GM18870 (cell line): Measurements from ENCODE around the gene EXO1.

Experiments used
- ATAC-seq: cut with Tn5 transposase; IDR thresholded peaks from one replicate; pipeline ENCODE4 v1.9.1; 2021; ENCODE audit warnings: moderate library complexity; ENCODE audit not compliant: unreplicated experiment

EXO1 gene

DNA sequence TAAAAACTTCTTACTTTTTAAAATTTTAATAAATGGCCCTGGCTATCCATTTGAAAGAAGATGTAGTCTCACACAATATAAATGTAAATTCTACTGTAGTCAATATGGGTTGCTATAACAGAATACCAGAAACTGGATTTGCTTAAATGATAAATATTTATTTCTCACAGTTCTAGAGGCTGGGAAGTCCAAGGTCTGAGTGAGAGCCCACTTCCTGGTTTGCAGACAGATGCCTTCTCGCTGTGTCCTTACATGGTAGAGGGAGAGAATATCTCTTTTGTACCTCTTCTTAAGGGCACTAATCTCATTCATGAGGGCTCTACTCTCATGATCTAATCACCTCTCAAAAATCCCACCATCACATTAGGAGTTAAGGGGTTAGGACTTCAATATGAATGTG lies 35.2 kb downstream of the EXO1 start:
- no peak for ATAC-seq

DNA sequence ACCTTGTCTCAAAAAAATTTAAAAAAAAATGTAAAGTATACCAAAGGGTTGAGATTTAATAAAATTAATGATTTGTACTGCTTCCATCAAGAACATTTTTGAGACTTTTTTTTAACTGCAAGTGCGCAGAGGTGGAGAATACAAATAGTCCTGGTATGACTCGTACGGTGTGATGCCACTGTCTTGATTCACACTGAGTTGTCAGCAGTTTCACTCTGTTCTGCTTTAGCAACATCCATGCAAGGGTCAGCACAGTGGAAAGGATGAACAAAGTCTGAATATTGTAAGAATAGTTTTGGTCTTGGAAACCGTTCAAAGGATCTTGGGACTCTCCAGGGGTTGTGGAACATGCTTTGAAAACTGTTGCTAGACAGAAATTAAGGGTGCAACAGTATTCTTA lies 40.2 kb downstream of the EXO1 start:
- no peak for ATAC-seq

DNA sequence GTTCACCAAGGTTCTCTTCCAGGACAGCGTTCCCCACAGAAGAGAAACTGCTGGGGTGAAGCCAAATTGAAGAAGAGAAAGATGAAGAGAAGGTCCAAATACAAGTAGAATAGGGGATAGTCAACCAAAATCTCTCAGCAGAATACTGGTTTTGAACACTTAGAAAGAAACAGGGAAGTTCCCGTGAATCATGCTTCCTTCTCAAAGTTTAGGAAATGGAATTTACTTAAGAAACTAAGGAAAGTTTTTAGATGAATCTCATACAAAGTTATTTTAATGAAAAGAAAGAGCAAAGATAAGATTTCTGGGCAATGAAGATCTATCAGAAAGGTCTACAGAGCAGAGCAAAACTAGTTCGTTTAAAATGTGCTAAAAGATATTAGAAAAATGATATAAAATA lies 43.3 kb downstream of the EXO1 start:
- ATAC-seq: no peak

DNA sequence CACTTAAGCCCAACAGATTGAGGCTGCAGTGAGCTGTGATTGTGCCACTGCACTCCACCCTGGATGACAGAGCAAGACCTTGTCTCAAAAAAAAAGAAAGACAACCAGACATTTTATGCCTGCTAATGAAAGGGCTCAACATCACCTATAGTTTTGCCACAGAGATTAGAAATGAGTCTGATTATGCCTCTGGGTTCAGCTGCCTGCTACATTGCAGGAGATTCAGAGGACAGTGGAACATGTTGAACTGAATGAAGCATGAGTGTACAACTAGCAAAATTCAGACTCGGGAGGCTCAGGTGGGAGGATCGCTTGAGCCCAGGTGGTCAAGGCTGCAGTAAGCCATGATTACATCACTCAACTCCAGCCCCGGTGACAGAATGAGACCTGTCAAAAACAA lies 46.0 kb downstream of the EXO1 start:
- ATAC-seq: no peak

DNA sequence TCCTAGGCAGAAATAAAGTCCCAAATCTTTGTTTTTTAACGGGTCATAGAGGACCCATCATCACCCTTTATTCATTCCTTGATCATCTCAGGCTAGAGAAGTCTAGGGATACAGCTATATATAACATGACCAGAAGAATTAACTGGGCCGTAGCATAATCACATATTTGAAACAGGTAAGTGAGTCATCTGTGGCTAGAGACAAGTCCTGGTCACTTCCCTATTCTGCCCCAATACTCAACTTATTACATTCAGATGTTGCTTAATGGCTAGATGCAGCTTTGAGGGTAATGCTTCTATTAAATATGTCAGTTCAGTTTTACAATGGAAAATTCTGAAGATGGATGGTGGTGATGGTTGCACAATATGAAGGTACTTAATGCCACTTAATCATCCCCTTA lies 47.0 kb downstream of the EXO1 start:
- ATAC-seq: peak; percentile 67

DNA sequence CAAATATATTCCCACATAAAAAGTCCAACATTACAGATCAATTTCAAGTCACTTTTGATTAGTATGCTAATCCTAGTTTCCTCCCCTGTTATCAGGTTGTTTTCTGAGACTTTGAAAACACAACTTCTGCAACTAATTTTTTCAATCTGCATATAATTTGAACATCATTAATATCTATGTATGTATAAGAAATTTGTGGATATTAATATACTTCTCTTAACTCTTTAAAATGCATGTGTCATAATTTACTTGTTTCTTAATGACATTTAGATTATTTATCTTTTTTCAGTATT lies 48.6 kb downstream of the EXO1 start:
- no peak for ATAC-seq

DNA sequence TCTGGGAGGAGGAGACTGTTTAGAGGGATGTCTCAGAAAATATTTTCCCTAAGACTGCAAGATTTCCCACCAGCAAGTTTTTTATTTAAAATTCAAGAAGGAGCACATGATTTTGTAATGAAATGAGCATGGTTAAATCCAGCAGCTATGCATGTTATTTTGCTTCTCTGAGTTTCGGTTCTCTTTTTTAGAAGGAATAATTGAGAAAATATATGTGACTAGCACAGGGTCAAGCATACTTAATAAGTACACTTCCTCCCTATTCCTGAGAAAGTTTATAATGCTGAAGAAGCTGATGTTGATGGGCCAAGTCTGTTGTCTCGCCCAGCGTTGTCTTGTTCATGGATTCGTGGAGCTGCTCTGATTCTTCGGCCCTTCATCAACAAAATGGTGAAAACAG lies 51.2 kb downstream of the EXO1 start:
- no peak for ATAC-seq

DNA sequence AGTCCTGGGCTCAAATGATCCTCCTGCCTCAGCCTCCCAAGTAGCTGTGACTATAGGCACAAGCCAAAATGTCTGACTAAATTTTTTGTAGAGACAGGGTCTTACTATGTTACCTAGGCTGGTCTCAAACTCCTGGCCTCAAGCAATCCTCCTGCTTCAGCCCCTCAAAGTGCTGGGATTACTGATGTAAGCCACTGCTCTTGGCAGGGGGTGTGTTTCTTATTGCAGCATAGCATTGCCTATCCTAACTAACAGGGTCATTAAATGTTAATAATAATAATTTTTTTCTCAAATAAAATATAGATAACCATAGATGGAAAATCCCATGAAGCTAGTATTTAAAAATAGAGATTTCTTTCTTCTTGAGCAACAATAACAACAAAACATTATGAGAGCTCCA lies 52.4 kb downstream of the EXO1 start:
- no peak for ATAC-seq

DNA sequence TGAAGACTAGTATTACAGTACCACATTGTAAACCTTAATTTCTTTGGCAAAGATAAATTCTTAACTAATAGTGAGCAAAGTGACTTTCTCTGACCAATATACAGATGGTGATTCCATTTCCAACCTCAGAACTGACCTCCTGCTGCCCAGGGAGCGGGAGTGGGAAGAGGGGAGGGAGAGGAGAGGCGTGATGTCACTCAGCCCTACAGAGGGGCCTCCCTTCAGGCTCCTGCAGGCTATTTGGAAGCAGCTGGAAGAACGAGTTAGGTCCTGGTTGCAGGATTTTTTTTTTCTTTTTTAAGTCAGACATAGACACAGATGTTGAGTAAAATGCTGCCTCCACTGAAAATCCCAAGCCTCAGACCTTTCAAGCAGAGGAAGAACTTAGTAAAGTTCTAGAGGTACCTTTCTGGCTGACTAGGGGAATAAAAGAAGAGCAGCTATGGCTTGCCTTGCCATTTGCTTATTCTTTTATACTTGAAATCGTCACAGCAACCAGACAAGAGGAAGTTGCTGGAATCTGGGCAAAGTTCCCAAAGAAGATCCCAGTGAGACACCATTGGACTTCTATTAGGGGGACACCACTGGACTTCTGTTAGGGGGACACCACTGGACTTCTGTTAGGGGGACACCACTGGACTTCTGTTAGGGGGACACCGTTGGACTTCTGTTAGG lies 54.5 kb downstream of the EXO1 start:
- no peak for ATAC-seq

DNA sequence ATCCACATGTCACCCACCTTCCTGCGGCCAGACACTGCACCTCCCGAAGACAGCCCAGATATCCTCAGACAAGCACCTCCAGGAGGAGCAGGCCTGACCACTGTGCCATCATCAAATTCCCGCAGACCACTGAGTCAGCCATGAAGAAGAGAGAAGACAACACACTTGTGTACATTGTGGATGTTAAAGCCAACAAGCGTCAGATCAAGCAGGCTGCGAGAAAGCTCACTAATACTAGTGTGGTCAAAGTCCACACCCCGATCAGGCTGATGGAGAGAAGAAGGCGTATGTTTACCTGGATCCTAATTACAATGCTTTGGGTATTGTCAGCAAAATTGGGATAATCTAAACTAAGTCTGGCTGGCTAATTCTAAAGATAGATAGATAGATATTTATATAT lies 68.2 kb downstream of the EXO1 start:
- ATAC-seq: no peak

DNA sequence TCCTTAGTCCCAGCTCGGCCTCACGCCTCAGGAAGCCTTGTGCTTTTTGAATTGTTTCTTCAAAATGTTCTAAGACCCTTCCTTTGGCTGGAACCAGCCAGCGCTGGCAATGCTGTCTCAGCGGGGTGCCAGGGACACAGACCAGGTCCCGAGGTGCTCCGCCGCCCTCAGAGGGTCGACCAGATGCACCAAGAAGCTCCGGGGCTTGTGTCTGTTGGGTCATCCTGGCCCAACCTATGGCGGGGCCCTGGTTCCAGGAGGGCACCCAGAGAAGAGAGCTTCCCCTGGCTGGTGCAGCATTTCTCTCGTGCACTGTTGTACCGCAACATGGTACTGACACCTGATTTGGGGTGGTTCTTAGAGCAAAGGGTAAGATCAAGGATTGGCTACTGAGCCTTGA lies 69.5 kb downstream of the EXO1 start:
- ATAC-seq: no peak

DNA sequence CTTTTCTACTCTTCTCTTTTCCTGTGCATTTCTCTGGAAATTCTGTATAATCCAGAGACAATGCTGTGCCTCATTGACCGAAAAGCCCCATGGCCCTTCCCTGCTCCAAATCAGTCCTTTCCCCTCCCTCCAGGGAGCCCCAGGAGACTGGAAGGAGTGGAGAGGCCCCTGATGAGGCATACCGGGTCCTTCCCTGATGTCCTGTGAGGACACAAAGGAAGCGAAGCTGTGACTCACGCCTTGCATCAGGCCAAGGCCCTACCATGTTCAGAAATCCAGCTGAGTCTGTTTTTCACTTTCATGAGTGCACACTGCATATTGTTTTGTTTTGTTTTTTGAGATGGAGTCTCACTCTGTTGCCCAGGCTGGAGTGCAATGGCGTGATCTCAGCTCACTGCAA lies 70.9 kb downstream of the EXO1 start:
- no peak for ATAC-seq

DNA sequence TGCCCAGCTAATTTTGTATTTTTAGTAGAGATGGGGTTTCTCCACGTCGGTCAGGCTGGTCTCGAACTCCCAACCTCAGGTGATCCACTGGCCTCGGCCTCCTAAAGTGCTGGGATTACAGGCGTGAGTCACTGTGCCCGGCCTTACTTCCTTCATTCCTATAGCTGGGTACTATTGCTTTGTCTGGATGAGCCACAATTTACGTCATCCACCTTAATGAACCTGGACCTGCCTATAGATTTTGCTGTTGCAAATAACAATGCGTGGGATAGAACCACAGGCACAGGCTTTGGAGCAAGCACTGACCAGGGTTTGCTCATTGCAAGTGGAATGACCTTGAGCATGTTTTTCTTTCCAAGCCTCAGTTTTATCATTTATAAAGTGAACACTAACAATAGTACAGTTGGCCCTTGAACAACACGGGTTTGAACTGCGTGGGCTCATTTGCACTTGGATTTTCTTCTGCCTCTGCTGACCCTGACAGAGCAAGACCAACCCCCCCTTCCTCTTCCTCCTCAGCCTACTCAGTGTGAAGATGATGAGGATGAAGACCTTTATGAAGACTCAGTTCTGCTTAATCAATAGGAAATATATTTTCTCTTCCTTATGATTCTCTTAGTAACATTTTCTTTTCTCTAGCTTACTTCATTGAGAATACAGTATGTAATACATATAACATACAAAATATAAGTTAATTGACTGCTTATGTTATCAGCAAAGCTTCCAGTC lies 76.2 kb downstream of the EXO1 start:
- no peak for ATAC-seq

DNA sequence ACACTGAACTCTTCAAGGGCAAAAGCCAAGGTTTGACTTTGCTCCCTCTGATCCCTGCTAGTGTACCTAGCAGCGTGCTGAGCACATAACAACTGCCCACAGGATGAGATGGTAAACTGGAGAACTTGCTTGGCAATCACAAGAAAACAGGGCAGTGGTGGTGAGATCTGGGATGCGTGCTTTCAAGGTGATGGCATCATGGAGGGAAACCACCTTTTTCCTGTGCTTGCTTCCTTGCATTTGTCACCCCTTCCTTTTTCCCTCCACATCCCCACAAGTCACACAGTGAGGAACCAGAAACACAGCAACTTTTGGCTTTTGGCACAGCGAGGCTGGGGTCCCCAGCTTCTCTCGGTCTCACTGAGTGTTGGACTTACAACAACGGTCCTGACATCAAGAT lies 78.1 kb downstream of the EXO1 start:
- no peak for ATAC-seq

DNA sequence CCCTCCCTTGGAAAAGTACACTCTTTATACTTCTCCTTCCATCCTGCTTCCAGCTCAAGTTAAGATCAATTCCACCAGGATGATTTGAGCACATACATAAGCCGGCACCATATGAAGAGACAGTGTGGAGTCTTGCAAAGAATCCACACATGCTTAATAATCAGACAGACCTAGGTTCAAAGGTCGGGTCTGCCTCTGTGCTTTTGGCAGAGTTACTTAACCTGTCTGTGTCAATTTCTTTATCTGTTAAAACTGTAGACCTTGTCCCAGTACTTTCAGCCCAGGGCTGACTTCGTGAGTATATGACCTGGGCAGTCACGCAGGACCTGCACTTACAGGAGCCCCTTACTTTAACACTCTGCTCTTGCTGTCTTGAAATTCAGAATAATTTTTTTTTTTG lies 79.3 kb downstream of the EXO1 start:
- ATAC-seq: no peak

DNA sequence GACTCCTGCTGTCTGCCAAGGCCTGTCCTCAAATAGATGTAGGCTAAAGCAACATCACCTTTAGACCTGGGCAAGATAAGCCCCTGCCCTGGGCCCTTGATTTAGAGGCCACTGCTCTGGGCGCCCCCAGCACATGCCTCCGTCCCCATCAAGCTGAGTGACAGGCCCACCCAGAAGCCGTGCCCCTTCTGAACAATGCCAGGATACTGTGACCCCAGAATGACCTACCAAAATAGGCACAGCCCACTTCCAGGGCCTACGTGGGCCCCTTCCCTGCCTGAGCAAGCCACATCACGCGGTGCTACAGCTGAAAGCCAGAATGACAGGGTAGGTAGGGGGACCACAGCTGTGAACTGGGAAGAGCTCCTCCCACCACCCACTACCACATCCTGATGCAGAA lies 84.8 kb downstream of the EXO1 start:
- no peak for ATAC-seq

DNA sequence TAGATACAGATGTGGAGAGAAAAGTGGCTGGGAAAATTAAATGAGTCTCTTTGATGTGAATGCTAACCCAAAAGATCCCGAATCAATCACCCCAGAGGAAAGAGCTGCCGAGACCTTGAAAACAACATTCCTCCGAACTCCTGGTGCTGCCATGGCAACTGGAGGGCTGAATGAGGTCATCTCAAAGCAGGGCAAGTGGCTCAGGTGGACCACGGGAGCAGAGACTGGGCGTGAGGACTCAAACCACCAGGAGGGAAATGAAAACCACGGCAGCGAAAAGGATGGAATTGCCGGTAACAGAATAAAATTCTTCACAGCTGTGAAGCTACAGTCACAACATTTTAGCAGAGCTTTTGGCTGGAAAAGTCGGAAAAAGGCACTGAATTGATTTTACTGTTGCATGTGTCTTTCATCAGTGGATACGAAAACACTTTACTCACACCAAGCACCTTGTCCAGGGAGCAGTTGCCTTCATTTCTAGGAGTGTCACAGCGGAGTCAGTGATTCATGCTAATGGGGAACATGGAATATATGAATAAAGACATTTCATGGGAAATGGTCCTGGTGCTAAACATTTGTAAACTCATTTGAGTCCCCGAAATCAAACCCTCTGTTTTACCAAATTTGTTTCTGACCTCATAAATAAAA lies 86.3 kb downstream of the EXO1 start:
- no peak for ATAC-seq

DNA sequence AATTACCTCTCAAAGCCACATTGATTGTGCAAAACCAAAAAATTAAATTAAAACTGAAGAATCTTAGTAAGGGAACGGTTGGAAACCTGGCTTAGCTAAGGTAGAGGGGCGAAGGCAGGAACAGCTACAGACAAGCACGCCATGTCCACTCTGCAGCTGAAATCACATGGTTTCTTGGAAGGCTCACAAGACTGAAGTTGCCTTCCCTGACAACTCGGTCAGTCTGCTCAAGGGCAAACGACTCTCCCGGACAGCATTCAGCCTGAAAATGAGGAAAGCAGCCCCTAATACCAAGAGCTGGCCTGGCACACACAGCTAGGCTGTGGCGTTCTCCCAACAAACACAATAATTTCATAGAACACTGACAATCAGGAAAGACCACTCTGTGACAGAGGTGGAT lies 86.9 kb downstream of the EXO1 start:
- ATAC-seq: no peak
